Muscle layer of colon (tissue), 2 donors: Measurements from ENCODE around the gene SPIN1.
A peak's percentile ranks its signal among the peaks of the same experiment; 100 is the strongest.

Source experiments
- H3K27ac ChIP-seq: one replicate; pipeline ENCODE4 v1.7.0; 2013; ENCODE audit warnings: low read depth, mild to moderate bottlenecking, low read length, moderate library complexity
- H3K27me3 ChIP-seq, 2 donors: one replicate each; pipeline ENCODE4 v1.7.0; 2013; ENCODE audit warnings: low read length in 2 of 2, mild to moderate bottlenecking in 2 of 2; ENCODE audit not compliant: insufficient read depth in 2 of 2, control insufficient read depth in 1 of 2
- H3K36me3 ChIP-seq: one replicate; pipeline ENCODE4 v1.7.0; 2013; ENCODE audit warnings: mild to moderate bottlenecking, low read length; ENCODE audit not compliant: insufficient read depth
- H3K4me1 ChIP-seq: one replicate; pipeline ENCODE4 v1.7.0; 2013; ENCODE audit warnings: mild to moderate bottlenecking, low read length; ENCODE audit not compliant: insufficient read depth
- H3K4me3 ChIP-seq, 2 donors: one replicate each; pipeline ENCODE4 v1.7.0; 2013; ENCODE audit warnings: low read length in 2 of 2, low read depth in 1 of 2, mild to moderate bottlenecking in 1 of 2, moderate library complexity in 1 of 2
- H3K9ac ChIP-seq: one replicate; pipeline ENCODE4 v1.7.0; 2013; ENCODE audit warnings: low read length
- H3K9me3 ChIP-seq: one replicate; pipeline ENCODE4 v1.7.0; 2013; ENCODE audit warnings: mild to moderate bottlenecking, low read length
- donor health status: abdominal sarcoma.
- donor health status: Adenocarcinoma of cecum.

The SPIN1 gene

DNA sequence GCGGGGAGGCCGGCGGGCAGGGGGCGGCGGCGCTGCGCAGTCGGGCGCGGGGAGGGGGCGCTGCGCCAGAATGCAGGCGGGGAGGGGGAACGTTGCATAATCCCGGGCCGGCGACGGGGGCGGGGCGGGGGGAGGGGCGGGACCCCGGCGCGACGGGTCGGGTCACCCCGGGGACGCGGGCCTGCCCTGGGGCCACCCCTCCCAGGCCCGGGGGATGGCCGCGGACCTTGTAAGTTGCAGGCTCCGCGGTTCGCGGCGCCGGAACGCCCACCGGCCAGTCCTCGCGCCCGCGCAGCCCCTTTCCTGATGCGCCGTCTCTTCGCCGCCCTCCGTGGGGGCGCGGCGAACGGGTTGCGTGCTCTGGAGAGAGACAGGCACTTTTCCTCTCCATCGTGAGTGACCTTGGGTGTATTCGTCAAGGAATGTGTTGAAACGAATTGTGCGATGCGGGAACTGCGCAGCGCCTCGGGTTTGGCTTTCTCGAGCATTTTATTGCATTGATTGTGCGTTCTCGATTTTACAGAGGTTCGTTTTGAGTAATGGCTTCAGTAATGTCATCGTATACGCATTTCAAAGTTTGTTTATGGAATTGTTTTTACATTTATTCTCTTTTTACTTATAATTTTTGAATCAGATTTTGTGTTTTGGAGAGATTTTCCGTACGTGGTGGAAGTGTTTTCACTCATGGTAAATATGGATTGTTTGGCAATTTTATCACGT lies 802 bp downstream of the SPIN1 start:
- H3K9me3 ChIP-seq: no peaks in the 10 kb centered on the region
- peak overlapping the region; percentile 79 for H3K27ac ChIP-seq
- H3K36me3 ChIP-seq: no peaks in the 10 kb centered on the region
- peaks cover 24% of the 10 kb centered on the region for H3K4me1 ChIP-seq
- peak overlapping the region; percentile 69 to 79 for H3K4me3 ChIP-seq
- peak overlapping the region; percentile 71 for H3K9ac ChIP-seq
- no peaks in the 10 kb centered on the region for H3K27me3 ChIP-seq

DNA sequence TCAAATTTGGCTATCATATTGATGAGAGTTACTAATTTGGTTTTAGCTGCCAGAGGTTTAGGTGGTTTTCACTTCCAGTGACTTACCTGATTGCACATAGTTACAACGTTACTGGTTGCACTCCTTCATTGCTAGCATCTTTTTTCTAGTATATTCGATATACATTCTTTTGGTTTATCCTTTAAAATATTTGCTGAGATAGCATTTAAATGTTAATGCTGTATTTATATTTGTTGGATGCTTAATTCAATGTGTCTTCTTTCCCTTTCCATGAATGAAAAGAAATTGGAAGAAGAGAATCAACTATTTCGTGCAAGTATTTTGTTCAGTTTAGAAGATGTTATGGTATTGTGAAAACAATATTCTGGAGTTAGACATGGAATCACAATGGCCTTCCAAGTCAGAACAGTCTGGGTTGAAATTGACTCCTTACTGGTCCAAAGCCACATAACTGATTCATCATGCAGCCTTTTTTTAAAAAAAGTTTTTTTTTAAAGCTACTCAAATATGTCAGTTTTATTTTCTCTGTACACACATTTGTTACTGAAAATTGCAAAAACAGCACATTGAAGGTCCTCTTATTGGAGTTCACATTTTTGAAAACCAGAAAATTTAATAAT lies 2.2 kb downstream of the SPIN1 start:
- Histone ChIP-seq H3K4me1 (peaks cover 24% of the 10 kb centered on the region), H3K9ac (no peak overlapping the region), H3K9me3 (no peaks in the 10 kb centered on the region), H3K36me3 (no peaks in the 10 kb centered on the region), H3K4me3 (no peak overlapping the region), H3K27ac (no peak overlapping the region), H3K27me3 (no peaks in the 10 kb centered on the region)

DNA sequence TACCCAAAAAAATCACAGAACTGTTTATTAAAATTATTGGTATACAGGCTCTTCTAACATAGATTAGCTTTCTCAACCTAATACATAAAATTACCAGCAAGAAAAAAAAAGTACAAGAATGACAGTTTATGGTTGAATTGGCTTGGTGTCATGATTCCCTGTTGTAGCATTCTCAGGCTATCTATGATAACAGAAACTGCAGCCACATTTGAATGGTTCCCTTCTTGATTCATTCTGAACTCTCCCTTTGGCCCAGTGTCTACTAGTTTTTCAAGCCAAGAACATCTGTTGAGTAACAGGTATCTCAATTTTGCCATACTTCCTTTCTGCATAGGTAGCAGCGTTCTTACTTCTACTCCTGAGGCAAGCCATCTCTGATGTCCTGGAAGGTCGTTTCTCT lies 3.0 kb downstream of the SPIN1 start:
- no peak overlapping the region for H3K27ac ChIP-seq

DNA sequence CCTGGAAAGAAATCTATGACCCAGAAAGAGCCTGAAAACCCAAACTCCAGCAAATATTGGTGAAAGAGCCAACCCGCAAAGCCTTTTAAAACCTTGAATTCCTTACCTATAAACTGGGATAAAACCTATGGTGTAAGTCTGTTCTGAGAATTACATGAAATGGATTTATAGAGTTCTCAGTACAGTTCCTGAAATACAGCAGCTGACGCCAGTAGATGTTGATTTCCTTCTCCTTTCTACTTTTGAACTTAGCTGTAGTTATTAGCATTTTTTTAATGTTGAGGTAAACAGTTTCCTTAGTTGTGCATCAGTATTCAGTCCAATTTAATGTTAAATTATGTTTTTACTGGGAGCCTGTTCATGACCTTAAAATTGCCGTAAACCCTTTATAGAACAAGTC lies 3.7 kb downstream of the SPIN1 start:
- no peaks in the 10 kb centered on the region for H3K36me3 ChIP-seq
- H3K4me1 ChIP-seq: peaks cover 29% of the 10 kb centered on the region
- H3K27ac ChIP-seq: no peak overlapping the region

More for the DNA sequence above, 3.0 kb downstream of the SPIN1 start:
- no peaks in the 10 kb centered on the region for H3K36me3 ChIP-seq
- peaks cover 24% of the 10 kb centered on the region for H3K4me1 ChIP-seq
- no peak overlapping the region for H3K4me3 ChIP-seq
- no peak overlapping the region for H3K9ac ChIP-seq
- no peaks in the 10 kb centered on the region for H3K9me3 ChIP-seq
- H3K27me3 ChIP-seq: no peaks in the 10 kb centered on the region

DNA sequence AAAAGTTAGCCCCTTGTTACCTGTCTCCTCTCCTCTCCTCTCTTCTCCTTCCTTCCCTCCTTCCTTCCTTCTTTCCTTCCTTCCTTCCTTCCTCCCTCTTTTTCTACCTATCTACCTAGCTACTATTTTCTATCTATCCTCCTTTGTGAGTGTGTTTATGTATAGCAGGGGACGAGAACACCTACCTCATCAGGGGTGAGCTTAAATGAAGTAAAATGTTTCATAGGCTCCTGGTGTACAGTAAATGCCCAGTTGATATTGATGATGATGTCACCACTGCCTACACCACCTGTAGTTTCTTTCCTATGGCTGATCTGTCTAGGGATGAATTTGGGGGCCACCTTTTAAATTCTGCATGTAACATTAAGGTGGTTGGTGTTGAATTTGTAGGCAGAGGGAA lies 4.3 kb downstream of the SPIN1 start:
- H3K27me3 ChIP-seq: no peaks in the 10 kb centered on the region
- H3K9ac ChIP-seq: no peak overlapping the region
- no peaks in the 10 kb centered on the region for H3K36me3 ChIP-seq
- peaks cover 35% of the 10 kb centered on the region for H3K4me1 ChIP-seq
- H3K4me3 ChIP-seq: no peak overlapping the region
- H3K27ac ChIP-seq: no peak overlapping the region
- no peaks in the 10 kb centered on the region for H3K9me3 ChIP-seq

More for the DNA sequence above, 3.7 kb downstream of the SPIN1 start:
- no peaks in the 10 kb centered on the region for H3K9me3 ChIP-seq
- no peaks in the 10 kb centered on the region for H3K27me3 ChIP-seq
- no peak overlapping the region for H3K4me3 ChIP-seq
- no peak overlapping the region for H3K9ac ChIP-seq

DNA sequence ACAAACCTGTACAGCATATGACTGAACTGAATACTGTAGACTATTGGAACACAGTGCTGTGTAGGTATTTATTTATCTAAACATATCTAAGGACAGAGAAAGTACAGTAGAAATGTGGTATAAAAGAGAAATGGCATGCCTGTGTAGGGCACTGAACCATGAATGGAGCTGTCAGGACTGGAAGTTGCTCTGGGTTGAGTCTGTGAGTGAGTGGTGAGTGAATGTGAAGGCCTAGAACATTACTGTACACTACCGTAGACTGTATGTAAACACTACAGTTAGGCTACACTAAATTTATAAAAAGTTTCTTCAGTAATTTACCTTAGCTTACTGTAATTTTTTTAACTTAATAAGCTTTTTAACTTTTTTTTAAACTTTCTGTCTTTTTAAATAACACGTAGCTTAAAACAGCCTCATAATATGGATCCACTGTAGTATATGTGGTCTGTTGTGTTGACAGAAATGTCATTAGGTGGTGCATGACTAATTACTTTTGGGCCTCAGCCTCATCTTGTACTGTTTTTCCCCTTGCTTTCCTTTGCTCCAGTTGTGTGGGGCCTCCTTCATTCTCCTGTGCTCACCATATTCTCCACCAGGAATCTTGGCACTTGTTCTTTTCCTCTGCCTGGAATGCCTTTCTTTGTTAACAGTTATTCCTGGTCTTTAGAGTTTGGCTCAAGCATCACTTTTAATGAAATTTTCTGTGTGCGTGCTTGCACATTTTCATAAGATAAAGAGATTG lies 8.8 kb downstream of the SPIN1 start:
- Histone ChIP-seq H3K27me3 (no peaks in the 10 kb centered on the region), H3K4me3 (no peak overlapping the region), H3K4me1 (peaks cover 33% of the 10 kb centered on the region), H3K36me3 (no peaks in the 10 kb centered on the region), H3K9ac (no peak overlapping the region), H3K27ac (no peak overlapping the region), H3K9me3 (no peaks in the 10 kb centered on the region)

DNA sequence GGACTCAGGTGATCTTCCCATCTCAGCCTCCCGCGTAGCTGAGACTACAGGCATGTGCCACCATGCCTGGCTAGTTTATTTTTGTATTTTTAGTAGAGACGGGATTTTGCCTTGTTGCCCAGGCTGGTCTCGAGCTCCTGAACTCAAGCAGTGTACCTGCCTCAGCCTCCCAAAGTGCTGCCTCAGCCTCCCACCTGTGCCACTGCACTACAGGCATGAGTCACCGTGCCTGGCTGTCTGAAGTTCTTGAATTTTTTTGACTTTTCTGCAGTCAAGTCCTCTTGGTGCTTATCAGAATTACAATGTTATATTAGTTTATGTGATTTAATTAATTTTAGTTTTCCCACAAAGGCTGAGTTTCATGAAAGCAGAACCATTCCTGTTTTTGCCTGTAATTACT lies 9.8 kb downstream of the SPIN1 start:
- H3K36me3 ChIP-seq: no peaks in the 10 kb centered on the region
- no peak overlapping the region for H3K4me3 ChIP-seq
- no peaks in the 10 kb centered on the region for H3K9me3 ChIP-seq
- no peak overlapping the region for H3K27ac ChIP-seq
- H3K9ac ChIP-seq: no peak overlapping the region
- no peaks in the 10 kb centered on the region for H3K27me3 ChIP-seq
- peaks cover 25% of the 10 kb centered on the region for H3K4me1 ChIP-seq

DNA sequence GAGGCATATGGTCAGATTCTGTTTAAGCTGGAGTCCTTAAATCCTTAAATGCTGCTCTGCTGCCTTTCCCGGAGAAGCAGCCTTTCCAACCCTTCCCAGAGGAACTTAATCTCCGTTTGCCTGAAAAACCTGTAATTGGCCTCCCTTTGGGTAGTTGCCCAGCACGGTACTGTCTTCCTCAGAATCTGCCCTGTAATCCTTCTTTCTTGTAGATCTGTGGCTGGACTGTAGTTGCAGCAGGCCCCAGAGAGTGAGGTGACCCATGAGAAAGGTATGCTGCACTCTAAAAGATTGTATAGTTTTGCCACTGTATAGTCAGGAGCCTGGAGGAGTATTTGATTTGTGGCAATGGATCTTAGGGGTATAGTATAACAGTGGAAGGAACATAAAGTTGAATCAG lies 11.7 kb downstream of the SPIN1 start:
- Histone ChIP-seq H3K27ac (no peak overlapping the region), H3K27me3 (no peaks in the 10 kb centered on the region), H3K4me3 (no peak overlapping the region), H3K9me3 (no peaks in the 10 kb centered on the region), H3K4me1 (peaks cover 25% of the 10 kb centered on the region), H3K9ac (no peak overlapping the region), H3K36me3 (no peaks in the 10 kb centered on the region)

DNA sequence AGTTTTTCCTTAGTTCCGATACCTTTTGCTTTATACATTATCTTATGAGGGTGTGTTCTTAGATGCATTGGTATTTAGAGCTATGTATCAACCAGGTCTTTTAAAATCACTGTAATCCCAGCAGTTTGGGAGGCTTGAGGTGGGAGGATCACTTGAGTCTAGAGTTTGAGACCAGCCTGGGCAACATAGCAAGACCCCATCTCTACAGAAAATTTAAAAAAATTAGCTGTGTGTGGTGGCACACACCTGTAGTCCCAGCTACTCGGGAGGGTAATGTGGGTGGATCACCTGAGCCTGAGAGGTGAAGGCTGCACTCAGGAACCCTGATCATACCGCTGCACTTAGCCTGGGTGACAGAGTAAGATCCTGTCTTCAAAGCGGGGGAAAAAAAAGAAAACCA lies 15.1 kb downstream of the SPIN1 start:
- H3K9ac ChIP-seq: no peak overlapping the region
- H3K27me3 ChIP-seq: no peaks in the 10 kb centered on the region
- H3K36me3 ChIP-seq: no peaks in the 10 kb centered on the region
- no peaks in the 10 kb centered on the region for H3K9me3 ChIP-seq
- H3K4me1 ChIP-seq: peaks cover 13% of the 10 kb centered on the region
- no peak overlapping the region for H3K4me3 ChIP-seq
- no peak overlapping the region for H3K27ac ChIP-seq

DNA sequence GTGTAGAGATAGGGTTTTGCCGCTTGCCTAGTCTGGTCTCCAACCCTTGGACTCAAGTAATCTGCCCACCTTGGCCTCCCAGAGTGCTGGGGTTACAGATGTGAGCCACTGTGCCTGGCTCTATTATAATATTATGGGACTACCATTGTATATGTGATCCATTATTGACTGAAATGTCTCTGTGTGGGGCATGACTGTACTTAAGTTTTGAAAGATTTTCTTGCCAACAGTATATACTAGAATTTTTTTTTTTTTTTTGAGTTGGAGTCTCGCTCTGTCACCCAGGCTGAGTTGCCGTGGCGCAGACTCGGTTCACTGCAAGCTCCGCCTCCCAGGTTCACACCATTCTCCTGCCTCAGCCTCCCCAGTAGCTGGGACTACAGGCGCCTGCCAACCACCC lies 17.8 kb downstream of the SPIN1 start:
- Histone ChIP-seq H3K27me3 (no peaks in the 10 kb centered on the region), H3K9me3 (no peaks in the 10 kb centered on the region), H3K4me3 (no peak overlapping the region), H3K4me1 (no peaks in the 10 kb centered on the region), H3K36me3 (no peaks in the 10 kb centered on the region), H3K27ac (no peak overlapping the region), H3K9ac (no peak overlapping the region)

DNA sequence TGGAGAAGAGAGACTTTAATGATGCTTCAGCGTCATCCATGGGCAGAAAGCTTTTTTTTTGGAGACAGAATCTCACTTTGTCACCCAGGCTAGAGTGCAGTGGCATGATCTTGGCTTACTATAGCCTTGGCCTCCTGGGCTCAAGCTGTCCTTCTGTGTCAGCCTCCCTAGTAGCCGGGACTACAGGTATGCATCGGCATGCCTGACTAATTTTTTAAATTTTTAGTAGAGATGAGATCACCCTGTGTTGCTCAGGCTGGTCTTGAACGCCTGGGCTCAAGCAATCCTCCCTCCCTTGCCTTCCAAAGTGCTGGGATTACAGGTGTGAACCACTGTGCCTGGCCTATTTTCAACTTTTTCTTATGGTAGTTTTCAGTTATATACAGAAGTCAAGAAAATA lies 23.2 kb downstream of the SPIN1 start:
- H3K9me3 ChIP-seq: no peaks in the 10 kb centered on the region
- H3K4me3 ChIP-seq: no peak overlapping the region
- no peak overlapping the region for H3K27ac ChIP-seq
- H3K4me1 ChIP-seq: no peaks in the 10 kb centered on the region
- no peaks in the 10 kb centered on the region for H3K27me3 ChIP-seq
- no peak overlapping the region for H3K9ac ChIP-seq
- H3K36me3 ChIP-seq: no peaks in the 10 kb centered on the region
